ENCODE measurements around the gene MND1.
A peak's percentile ranks its signal among the peaks of the same experiment; 100 is the strongest.

MND1 gene, protein sequence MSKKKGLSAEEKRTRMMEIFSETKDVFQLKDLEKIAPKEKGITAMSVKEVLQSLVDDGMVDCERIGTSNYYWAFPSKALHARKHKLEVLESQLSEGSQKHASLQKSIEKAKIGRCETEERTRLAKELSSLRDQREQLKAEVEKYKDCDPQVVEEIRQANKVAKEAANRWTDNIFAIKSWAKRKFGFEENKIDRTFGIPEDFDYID

GRCh38 chr4:153344131-153345011, at the start of gene MND1:
MND1 (plus strand) TSS chr4:153344688; CDS start chr4:153344738, 50 bp downstream.
- peak; percentile 41 for DNase-seq

DNA sequence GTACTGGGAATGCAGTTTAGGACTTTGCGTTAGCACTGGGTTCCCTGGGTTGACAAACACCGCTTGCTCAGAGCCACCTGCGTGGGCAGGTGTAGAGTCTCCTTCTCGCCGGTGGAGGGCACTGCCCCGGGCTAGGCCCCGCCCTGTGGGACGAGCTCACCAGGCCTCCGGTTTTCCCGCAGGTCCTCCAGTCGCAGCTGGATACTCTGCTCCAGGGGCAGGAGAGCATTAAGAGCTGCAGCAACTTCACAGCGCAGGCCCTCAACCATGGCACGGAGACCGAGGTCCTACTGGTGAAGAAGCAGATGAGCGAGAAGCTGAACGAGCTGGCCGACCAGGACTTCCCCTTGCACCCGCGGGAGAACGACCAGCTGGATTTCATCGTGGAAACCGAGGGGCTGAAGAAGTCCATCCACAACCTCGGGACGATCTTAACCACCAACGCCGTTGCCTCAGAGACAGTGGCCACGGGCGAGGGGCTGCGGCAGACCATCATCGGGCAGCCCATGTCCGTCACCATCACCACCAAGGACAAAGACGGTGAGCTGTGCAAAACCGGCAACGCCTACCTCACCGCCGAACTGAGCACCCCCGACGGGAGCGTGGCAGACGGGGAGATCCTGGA, 49.2 kb upstream of the MND1 start:
- no peak for DNase-seq

- DNase-seq = no peak
Measured at GRCh38 chr4:153296040-153296823, 48.3 kb upstream of the MND1 start.

DNA sequence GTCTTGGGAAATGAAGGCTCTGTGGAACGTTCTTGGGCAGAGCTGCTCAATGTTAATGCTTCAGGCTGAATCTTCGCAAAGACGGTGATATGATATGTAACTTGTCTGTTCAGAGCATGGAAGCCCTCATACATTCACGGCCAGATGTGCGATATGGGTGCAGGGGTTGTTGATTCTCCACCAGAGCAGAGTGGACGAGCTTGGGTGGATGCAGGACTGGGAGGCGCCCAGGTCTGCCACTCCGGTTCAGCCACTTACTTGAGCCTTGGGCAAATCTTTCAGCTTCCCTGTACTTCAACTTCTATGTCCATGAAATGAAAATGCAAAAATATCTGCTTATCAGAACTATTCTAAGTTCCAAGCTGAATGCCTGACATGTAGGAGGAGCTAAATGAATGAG, 47.4 kb upstream of the MND1 start:
- DNase-seq = no peak

- DNase-seq = no peak
Measured at GRCh38 chr4:153310793-153311192, 33.7 kb upstream of the MND1 start.

DNA sequence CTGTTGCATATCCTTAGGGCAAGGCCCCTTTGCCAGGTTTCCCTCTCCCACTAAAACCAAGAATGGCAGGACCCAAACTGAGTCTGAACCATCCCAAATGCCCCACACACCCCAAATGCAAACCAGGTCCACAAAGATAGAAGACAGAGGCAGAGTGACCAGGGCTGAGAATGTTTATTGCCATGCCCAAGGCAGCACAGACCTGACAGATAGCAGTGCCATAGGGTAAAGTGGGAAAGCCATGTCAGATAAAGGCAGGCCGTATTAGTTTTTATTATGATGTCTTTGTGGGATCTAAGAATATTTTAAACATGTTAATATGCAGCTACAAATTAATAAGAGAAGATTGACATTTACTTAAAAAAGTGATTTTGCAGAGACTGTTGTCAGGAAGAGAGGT, 29.6 kb upstream of the MND1 start:
- DNase-seq = no peak

DNA sequence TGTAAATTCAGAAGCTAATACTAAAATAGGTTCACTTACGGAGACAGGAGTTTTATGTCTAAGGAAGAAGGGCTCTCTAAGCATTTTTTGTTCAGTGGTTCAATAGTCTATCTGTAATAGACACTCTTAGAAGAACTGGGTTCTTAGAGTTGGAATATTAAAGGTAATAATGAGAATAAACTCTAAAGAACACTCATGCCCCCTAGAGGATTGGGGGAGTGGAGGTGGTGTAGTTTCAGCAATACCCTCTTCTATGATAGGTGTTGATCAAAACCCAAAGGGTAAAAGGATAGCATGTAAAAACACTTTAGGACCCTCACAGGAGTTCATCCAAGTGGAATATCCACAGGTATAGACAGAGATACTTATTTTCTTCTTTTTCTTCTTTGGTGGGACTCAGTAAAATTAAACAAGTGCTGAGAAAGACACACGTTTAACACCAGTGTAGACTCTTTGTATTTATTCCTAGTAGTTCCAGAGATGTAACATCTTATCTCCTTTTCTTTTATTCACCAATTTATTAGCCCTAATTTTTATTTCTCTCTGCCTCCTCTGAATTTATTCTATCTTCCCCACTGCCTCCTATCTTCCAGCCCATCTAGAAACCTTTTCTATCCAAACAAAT, 25.7 kb upstream of the MND1 start:
- DNase-seq = peak; percentile 35

DNA sequence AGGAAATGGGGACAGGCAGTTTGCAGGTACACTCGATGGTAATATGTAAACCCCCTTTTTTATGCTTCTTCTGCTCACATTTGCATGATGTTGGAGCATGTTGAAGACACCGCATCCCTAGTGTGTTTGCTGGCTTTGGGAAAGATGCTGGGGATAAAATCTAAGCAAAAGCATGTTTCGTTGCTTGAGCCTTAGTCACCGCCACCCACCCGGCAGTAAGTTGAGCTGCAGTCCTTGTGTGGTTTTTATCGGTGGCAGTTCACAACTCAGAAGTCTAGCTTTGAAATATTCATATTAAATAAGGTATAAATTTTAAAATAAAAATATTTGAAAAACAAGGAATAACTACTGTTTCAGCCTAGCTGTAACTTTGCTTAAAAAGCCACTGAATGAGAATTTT, 21.7 kb upstream of the MND1 start:
- DNase-seq = no peak

- no peak for DNase-seq
Measured at GRCh38 chr4:153324046-153324445, 20.4 kb upstream of the MND1 start.

DNA sequence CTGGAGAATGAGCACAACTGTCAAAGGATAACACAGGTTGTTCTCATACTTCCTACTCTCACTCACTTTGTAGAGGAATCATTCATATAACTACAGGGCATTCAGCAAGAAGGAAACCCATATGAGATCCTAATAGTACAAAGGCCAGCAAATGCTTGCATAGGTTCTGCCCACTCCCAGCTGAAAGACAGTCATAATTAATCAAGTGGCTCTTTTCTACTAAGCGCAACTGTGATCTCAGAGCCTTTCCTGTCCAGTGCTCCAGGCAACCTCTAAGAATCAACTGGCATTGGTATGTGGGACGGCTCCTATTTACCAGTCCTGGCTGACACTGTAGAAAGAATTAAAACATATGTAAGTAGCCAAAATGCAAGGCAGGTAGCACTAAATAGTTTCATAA, 18.9 kb upstream of the MND1 start:
- DNase-seq = no peak

DNA sequence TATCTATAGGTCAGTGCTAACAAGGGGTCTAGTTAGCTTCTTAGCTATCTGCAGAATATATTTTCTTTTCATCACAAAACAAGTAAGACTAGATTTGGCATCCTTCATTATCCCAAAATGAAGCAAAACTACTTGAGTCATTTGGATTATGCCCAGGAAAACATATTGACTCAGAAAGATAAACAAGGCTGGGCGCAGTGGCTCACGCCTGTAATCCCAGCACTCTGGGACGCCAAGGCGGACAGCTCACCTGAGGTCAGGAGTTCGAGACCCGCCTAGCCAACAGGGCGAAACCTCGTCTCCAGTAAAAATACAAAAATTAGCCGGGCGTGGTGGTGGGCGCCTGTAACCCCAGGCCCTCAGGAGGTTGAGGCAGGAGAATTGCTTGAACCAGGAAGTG, 18.0 kb upstream of the MND1 start:
- DNase-seq = no peak

DNA sequence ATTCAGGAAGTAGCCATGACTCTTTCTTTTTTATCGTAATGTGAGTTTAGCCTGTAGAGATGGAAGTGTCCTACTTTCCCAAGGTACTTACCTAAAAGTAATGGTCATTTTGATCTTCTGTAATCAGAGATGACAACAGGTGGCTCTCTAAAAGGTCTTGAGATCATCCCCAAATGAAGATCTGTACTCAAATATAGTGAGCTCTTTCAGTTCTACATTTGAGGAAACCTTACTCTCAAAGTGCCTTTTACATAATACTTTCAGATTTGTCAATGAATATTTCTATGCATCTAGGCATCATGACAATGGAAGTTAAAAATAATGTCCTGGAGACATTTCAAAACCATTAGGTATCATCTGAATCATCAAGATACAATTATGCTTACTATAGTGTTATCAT, 17.2 kb upstream of the MND1 start:
- no peak for DNase-seq

GRCh38 chr4:153332936-153333335, 11.6 kb upstream of the MND1 start:
- no peak for DNase-seq

DNA sequence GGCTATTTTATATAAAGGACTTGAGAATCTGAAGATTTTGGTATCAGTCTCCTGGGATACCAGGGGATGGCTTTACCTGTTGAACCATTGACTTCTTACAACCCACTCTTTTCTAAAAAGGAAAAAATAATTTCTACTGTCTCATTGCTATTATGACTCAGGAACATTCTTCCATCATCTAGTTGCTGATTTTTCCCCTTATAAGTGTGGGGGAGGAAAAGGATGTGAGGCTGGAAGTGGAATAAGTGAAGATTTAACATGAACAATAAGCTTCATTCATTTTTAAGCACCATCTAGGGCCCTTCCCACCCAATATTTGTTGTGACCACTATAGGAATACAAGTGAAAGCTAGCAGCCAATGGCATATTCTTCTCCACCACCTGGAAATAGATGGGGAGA, 10.6 kb upstream of the MND1 start:
- DNase-seq = no peak

DNA sequence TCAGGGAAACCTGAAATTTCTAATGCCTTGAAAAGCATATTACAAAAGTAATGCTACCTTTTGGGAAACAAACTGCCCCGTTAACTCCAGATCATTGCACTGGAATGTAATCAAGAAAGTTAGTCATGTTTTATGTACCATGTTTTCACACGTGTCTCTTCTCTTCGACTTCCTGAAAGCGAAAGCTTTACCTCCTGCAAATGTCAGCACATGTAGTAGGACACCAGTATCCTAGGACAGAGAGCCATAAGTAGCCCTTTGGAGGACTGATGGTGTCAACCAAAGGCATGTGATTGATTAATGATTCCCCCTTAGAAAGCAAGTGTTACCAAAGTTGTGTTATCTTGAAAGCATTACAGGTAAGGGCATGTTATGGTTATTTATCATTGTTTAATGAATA, 8.8 kb upstream of the MND1 start:
- DNase-seq = no peak

DNA sequence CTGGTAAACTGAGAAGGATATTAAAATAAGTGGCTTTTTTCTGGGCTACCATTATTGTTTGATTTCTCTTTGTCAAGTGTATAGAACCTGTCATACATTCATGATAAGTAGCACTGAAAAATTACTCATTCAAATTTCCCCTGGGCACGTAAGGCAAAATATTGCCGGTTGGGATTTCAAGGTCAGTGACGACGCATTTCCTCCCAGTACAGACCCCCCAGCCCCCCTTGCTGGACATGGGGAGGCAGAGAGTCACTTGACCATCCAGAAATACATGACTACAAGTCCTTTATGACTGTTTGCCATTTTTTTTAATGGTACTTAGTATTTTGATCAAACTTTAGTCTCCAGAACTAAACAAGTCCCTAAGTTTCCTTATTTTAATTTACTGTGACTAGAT, 6.8 kb upstream of the MND1 start:
- DNase-seq = no peak

- no peak for DNase-seq
Measured at GRCh38 chr4:153341575-153342090, 2.9 kb upstream of the MND1 start.

DNA sequence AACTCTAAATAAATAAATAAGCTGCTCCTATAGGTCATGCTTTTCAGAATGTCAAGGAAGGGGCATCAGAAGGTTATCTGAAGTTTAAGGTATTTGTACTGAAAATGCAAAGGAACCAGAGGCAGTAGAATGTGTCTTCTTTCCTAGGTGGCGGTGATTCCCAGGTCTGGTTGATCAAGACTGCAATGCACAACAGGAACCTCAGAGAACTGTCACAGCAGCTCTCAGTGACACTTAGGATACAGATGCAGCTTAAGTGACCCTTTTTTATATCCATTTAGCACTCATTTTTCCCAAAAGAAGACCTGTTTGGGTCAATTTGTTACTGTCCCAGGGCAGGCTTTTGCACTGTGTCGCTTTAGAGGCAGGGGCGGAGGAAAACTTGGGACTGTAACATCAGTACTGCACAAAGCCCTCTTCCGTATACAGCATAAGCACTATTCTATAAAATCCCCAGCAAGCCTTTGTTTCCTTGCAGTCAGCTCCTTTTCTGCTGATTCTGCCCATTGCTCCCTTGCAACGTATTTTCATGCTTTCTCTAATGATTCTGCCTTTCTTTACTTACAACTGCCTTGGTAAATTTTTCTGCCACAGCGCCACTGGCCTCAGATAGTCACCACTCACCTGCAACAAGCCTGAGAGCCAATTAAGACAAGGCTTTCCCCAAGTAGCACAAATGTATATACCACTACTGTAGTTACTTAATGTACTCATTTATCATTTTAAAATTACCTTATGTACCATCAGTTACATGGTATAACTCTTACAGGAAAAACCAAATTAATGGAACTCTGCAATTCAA, 1.5 kb upstream of the MND1 start:
- DNase-seq = no peak

GRCh38 chr4:153345012-153345981, 809 bp downstream of the MND1 start:
- DNase-seq = peak; percentile 13

GRCh38 chr4:153346031-153346430, 1.5 kb downstream of the MND1 start:
- DNase-seq = no peak
